GM21737 (cell line): Measurements from ENCODE around the gene PTHLH.

Source experiments
- ATAC-seq: cut with Tn5 transposase; IDR thresholded peaks from one replicate; pipeline ENCODE4 v1.9.1; 2021; ENCODE audit warnings: mild to moderate bottlenecking, moderate library complexity; ENCODE audit not compliant: unreplicated experiment

Gene PTHLH

GRCh38 chr12:27972721-27973120, at the start of gene PTHLH:
TSS of gene PTHLH (minus strand) at chr12:27972733. CDS start at chr12:27969494, 3,239 bp downstream.
- no peak for ATAC-seq

GRCh38 chr12:28021704-28022103, 49.2 kb upstream of the PTHLH start:
- no peak for ATAC-seq

GRCh38 chr12:28017873-28018255, 45.3 kb upstream of the PTHLH start:
- no peak for ATAC-seq

GRCh38 chr12:28017126-28017872, 44.8 kb upstream of the PTHLH start:
- no peak for ATAC-seq

- no peak for ATAC-seq
These were observed 42.6 kb upstream of the PTHLH start for GRCh38 chr12:28015165-28015564.

GRCh38 chr12:28014196-28014595, 41.7 kb upstream of the PTHLH start:
- no peak for ATAC-seq

- no peak for ATAC-seq
These were observed 39.9 kb upstream of the PTHLH start for GRCh38 chr12:28012333-28012918.

GRCh38 chr12:28010036-28010435, 37.5 kb upstream of the PTHLH start:
- ATAC-seq = no peak

- no peak for ATAC-seq
These were observed 27.4 kb upstream of the PTHLH start for GRCh38 chr12:27999970-28000369.

GRCh38 chr12:27999521-27999920, 27.0 kb upstream of the PTHLH start:
- no peak for ATAC-seq

GRCh38 chr12:27998658-27999057, 26.1 kb upstream of the PTHLH start:
- ATAC-seq = no peak

GRCh38 chr12:27998170-27998569, 25.6 kb upstream of the PTHLH start:
- no peak for ATAC-seq

- no peak for ATAC-seq
These were observed 24.2 kb upstream of the PTHLH start for GRCh38 chr12:27996761-27997160.

GRCh38 chr12:27995406-27995805, 22.9 kb upstream of the PTHLH start:
- ATAC-seq = no peak

GRCh38 chr12:27988594-27989233, 16.2 kb upstream of the PTHLH start:
- ATAC-seq = no peak

- ATAC-seq = no peak
These were observed 14.8 kb upstream of the PTHLH start for GRCh38 chr12:27987331-27987730.

GRCh38 chr12:27984275-27984674, 11.7 kb upstream of the PTHLH start:
- ATAC-seq = no peak

- ATAC-seq = no peak
These were observed 10.4 kb upstream of the PTHLH start for GRCh38 chr12:27982951-27983350.

- ATAC-seq = no peak
These were observed 9.9 kb upstream of the PTHLH start for GRCh38 chr12:27982385-27982784.

- ATAC-seq = no peak
These were observed 9.3 kb upstream of the PTHLH start for GRCh38 chr12:27981874-27982273.

GRCh38 chr12:27979145-27979544, 6.6 kb upstream of the PTHLH start:
- ATAC-seq = no peak
